ENCODE data around the gene DSN1. TPM values are rescaled to one million over a fixed set of nuclear protein-coding genes. Genes with fewer than 3 reads are reported as not detected.

The DSN1 gene
- total RNA-seq, 1 donor from 2014 or later: 4.7 TPM

DNA sequence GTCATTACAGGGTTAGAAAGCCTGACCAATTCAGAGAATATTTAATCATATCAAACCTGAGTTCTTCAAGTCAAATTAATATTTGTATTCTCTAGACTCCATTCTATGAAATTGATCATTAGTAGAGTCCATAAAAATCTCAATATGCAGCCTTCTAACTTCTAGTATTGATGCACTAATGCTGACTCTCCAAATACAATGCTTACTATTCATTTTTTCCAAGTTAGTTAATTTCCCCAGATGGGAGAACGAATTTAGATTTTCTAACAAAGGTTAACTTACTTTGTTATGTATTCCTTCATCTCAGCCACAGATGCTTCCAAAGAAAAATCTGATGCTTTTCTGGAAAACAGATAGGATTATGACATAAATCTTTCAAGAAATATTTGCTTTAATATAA, 15.3 kb downstream of the DSN1 start:
- TF ChIP-seq POLR2A (IDR thresholded peaks at IDR 0.05) (no peak), POLR2AphosphoS5 (IDR thresholded peaks at IDR 0.05; ENCODE audit: insufficient read depth in 1 of 2, low read depth in 1 of 2) (no peak)
- TF ChIP-seq, protein P1, sequence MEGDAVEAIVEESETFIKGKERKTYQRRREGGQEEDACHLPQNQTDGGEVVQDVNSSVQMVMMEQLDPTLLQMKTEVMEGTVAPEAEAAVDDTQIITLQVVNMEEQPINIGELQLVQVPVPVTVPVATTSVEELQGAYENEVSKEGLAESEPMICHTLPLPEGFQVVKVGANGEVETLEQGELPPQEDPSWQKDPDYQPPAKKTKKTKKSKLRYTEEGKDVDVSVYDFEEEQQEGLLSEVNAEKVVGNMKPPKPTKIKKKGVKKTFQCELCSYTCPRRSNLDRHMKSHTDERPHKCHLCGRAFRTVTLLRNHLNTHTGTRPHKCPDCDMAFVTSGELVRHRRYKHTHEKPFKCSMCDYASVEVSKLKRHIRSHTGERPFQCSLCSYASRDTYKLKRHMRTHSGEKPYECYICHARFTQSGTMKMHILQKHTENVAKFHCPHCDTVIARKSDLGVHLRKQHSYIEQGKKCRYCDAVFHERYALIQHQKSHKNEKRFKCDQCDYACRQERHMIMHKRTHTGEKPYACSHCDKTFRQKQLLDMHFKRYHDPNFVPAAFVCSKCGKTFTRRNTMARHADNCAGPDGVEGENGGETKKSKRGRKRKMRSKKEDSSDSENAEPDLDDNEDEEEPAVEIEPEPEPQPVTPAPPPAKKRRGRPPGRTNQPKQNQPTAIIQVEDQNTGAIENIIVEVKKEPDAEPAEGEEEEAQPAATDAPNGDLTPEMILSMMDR (IDR thresholded peaks at IDR 0.05): no peak
- Histone ChIP-seq H3K4me3 (no peak overlapping the region), H3K36me3 (peaks cover 0 to 4% of the 10 kb centered on the region in 2 donors), H3K27ac (no peak overlapping the region), H3K27me3 (no peaks in the 10 kb centered on the region), H3K4me1 (no peaks in the 10 kb centered on the region), H3K9me3 (no peaks in the 10 kb centered on the region)
- intact Hi-C loops (cut with DNase I): no loop called here
- no peak for DNase-seq (ENCODE audit: extremely low spot score in 2 of 2)

DNA sequence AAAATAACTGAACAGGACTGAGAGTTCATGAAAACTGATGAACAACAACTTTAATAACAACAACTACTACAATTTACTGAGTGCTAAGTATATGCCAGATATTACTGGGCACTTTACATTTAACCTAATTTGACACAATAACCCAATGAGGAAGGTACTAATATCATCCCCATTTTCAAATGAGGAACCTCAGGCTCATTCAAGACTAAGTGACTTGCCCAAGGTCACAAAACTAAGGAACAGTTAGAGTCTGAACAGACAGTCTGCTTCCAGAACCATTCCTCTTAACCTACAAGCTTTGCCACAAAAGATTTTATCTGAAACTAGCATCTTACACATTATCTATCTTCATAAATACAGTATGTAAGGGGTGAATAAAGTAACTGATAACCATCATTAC, 17.1 kb downstream of the DSN1 start:
- H3K27me3 ChIP-seq: no peaks in the 10 kb centered on the region
- intact Hi-C loops (cut with DNase I): no loop called here
- TF ChIP-seq POLR2AphosphoS5 (IDR thresholded peaks at IDR 0.05; ENCODE audit: insufficient read depth in 1 of 2, low read depth in 1 of 2) (no peak), POLR2A (IDR thresholded peaks at IDR 0.05) (no peak)
- TF ChIP-seq, protein P1 (IDR thresholded peaks at IDR 0.05): no peak
- H3K36me3 ChIP-seq: peaks cover 0 to 10% of the 10 kb centered on the region in 2 donors
- H3K27ac ChIP-seq: no peak overlapping the region
- H3K4me1 ChIP-seq: no peaks in the 10 kb centered on the region
- H3K4me3 ChIP-seq: no peak overlapping the region
- H3K9me3 ChIP-seq: no peaks in the 10 kb centered on the region
- no peak for DNase-seq (ENCODE audit: extremely low spot score in 2 of 2)

DNA sequence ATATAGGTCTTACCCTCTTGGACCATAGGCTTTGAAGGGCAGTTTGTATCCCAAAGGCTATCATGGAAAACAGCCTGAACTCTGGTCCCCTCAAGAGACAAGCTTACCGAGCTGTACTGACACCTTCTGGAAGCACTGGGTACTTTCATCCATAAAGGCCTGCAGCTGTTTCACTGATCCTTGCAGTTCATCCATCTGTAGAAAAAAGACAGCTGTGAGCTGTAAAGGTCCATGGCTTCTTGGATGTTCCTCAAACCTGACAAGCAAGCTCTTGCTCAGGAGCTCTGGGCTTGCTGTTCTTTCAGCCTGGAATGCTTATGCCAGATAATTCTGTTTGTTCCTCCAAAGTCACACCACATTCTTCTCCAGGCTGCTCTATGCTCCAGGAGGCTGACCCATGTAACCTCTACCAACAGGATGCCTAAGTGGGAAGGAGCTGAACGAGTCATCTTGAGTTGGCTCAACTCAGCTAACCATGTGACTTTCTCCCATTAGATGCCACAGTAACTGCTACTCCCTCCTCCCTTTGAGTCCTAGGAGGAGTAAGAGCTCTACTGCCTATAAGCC, 18.8 kb downstream of the DSN1 start:
- Histone ChIP-seq H3K4me3 (no peak overlapping the region), H3K36me3 (peaks cover 0 to 10% of the 10 kb centered on the region in 2 donors), H3K9me3 (no peaks in the 10 kb centered on the region), H3K27me3 (no peaks in the 10 kb centered on the region), H3K27ac (peak overlapping the region; percentile 31), H3K4me1 (no peaks in the 10 kb centered on the region)
- DNase-seq (ENCODE audit: extremely low spot score in 2 of 2): no peak
- intact Hi-C loops (cut with DNase I): no loop called here
- TF ChIP-seq POLR2A (IDR thresholded peaks at IDR 0.05): no peak
- TF ChIP-seq, protein P1 (IDR thresholded peaks at IDR 0.05): peak; percentile 72 to 79 (median 75)
- TF ChIP-seq POLR2AphosphoS5 (IDR thresholded peaks at IDR 0.05; ENCODE audit: insufficient read depth in 1 of 2, low read depth in 1 of 2): peak in 1 of 2 donors; percentile 30

DNA sequence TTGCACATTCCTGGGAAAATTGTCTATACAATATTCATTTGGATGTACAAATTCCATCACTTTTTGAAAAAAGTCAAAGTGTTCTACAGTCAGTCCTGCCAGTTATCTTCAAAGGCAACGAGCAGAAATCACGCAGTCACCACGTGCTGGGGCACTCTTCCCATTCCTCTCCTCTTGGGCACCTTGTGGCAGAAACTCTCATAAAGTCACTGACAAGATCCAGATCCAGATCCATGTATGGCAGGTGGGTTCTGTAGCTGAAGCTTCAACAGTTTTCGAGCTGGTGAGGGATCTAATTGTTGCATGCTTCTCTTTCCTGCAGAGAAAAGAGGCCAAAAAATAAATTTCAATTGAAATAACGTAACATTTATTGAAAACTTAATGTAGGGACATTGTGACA, 21.0 kb downstream of the DSN1 start:
- no peaks in the 10 kb centered on the region for H3K9me3 ChIP-seq
- no peaks in the 10 kb centered on the region for H3K27me3 ChIP-seq
- TF ChIP-seq POLR2A (IDR thresholded peaks at IDR 0.05) (no peak), POLR2AphosphoS5 (IDR thresholded peaks at IDR 0.05; ENCODE audit: insufficient read depth in 1 of 2, low read depth in 1 of 2) (no peak)
- TF ChIP-seq, protein P1 (IDR thresholded peaks at IDR 0.05): no peak
- no peak overlapping the region for H3K4me3 ChIP-seq
- H3K27ac ChIP-seq: no peak overlapping the region
- intact Hi-C loops (cut with DNase I): no loop called here
- peaks cover 0 to 10% of the 10 kb centered on the region in 2 donors for H3K36me3 ChIP-seq
- no peaks in the 10 kb centered on the region for H3K4me1 ChIP-seq
- DNase-seq (ENCODE audit: extremely low spot score in 2 of 2): no peak

DNA sequence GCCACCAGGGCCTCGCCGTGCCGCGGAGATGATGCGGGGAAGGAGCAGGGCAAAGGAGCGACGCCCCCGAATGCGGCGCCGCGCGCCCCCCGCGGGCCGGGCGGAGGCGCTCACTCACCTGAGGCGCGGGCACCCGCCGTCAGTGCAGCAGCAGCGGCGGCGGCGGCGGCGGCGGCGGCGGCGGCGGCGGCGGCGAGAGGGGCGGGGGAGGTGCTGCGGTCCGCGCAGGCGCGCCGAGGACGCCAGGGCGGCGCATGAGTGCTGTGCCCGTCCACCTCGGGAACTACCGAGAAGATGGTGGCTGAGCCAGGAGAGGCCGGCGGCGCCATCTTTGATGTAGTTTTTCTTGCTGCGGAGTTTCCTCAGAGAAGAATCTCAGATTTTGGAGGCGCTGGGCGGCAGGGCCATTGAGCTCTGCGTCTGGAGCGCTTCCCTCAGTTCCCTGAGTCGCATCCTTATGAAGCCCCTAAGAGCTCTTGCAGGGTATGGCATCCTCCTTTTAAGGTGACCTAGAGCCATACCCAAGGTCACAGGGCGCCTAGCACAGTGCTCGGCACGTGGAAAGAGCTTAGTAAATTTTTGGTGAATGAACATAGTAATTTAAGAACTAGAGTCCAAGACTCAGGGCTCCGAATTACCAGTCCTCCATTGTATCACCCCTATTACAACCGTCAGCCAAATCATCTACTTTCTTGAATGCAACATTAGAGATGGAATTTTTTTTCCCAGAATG, 27.5 kb downstream of the DSN1 start, which contains the start of gene NDRG3:
Gene NDRG3, minus strand, starts transcription at position 164 of the 733 bp plus-strand sequence. CDS start 24,355 bp downstream, outside the sequence.
- Histone ChIP-seq H3K27ac (peak within 1 kb of the TSS; percentile 65), H3K27me3 (no peaks in the 10 kb centered on the region), H3K4me3 (peak within 1 kb of the TSS; percentile 61 to 91), H3K4me1 (peaks cover 16% of the 10 kb centered on the region), H3K36me3 (no peaks in the 10 kb centered on the region), H3K9me3 (no peaks in the 10 kb centered on the region)
- intact Hi-C loops (cut with DNase I): no loop called here
- TF ChIP-seq POLR2AphosphoS5 (IDR thresholded peaks at IDR 0.05; ENCODE audit: insufficient read depth in 1 of 2, low read depth in 1 of 2) (peak; percentile 42 to 66), POLR2A (IDR thresholded peaks at IDR 0.05) (no peak)
- TF ChIP-seq, protein P1 (IDR thresholded peaks at IDR 0.05): no peak
- peak in 1 of 2 donors; percentile 90 for DNase-seq (ENCODE audit: extremely low spot score in 2 of 2)

Measured in vagina (tissue), 2 donors.